ENCODE measurements around the gene DNAJB12.
A peak's percentile ranks its signal among the peaks of the same experiment; 100 is the strongest.

The DNAJB12 gene

DNA sequence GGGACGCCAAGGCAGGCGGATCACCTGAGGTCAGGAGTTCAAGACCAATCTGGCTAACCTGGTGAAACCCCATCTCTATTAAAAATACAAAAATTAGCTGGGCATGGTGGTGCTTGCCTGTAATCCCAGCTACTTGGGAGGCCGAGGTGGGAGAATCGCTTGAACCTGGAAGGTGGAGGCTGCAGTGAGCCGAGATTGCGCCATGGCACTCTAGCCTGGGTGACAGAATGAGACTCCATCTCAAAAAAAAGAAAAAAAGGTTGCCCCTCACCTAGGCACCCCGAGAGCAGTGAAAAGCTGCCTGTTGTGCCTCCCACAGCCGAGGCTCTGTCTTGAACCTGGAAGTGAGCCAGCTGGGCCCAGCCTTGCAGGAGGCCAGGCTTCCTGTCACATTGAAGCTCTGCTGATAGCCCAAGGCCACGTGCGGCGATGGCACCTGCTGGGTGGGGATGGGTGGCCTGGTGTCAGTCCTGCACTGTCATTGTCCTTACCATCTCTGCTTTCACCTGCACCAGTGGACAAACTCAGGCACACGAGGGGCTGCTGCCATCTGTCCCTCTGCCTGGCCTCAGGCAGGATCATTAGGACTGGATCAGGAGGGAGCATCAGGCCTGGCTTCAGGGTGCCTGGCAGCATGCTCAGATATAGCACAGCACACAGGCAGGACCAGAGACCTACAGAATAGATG is 37.8 kb downstream of the DNAJB12 start:
- peaks cover 42% of the 10 kb centered on the region for H3K4me1 ChIP-seq
- H3K79me2 ChIP-seq = no peaks in the 10 kb centered on the region
- no peaks in the 10 kb centered on the region for H3K27me3 ChIP-seq (ENCODE audit: control insufficient read depth, insufficient read depth, low read length)
- H2AFZ ChIP-seq = no peak overlapping the region
- H3K27ac ChIP-seq = peak overlapping the region; percentile 79
- no peak overlapping the region for H3K9ac ChIP-seq
- no peaks in the 10 kb centered on the region for H3K36me3 ChIP-seq (ENCODE audit: control insufficient read depth, insufficient read depth, low read length)
- H3K9me3 ChIP-seq (ENCODE audit: control insufficient read depth, low read length) = no peaks in the 10 kb centered on the region
- H3K4me2 ChIP-seq (ENCODE audit: low read length) = no peak overlapping the region
- TF ChIP-seq, protein P1, sequence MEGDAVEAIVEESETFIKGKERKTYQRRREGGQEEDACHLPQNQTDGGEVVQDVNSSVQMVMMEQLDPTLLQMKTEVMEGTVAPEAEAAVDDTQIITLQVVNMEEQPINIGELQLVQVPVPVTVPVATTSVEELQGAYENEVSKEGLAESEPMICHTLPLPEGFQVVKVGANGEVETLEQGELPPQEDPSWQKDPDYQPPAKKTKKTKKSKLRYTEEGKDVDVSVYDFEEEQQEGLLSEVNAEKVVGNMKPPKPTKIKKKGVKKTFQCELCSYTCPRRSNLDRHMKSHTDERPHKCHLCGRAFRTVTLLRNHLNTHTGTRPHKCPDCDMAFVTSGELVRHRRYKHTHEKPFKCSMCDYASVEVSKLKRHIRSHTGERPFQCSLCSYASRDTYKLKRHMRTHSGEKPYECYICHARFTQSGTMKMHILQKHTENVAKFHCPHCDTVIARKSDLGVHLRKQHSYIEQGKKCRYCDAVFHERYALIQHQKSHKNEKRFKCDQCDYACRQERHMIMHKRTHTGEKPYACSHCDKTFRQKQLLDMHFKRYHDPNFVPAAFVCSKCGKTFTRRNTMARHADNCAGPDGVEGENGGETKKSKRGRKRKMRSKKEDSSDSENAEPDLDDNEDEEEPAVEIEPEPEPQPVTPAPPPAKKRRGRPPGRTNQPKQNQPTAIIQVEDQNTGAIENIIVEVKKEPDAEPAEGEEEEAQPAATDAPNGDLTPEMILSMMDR (IDR thresholded peaks at IDR 0.05) = no peak
- no peak overlapping the region for H3K4me3 ChIP-seq (ENCODE audit: low read depth, low read length)

DNA sequence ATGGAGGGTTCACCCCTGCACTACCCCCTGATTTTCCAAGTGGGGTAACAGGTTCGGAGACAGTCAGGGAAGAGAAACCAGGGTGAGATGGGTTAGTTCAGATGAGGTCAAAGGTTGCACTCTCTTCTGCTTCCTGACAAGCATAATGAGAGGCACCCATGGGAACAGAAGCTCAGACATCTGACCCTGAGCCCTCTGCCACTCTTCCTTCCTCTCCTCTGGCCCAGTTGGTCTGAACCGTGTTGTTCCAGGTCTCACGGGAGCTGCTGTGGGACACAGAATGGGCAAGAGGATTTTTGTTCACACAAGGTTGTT is 38.4 kb downstream of the DNAJB12 start:
- Histone ChIP-seq H3K4me2 (ENCODE audit: low read length) (no peak overlapping the region), H3K79me2 (no peaks in the 10 kb centered on the region), H2AFZ (peak overlapping the region; percentile 68), H3K4me3 (ENCODE audit: low read depth, low read length) (no peak overlapping the region), H3K27ac (peak overlapping the region; percentile 79), H3K36me3 (ENCODE audit: control insufficient read depth, insufficient read depth, low read length) (no peaks in the 10 kb centered on the region), H3K9me3 (ENCODE audit: control insufficient read depth, low read length) (no peaks in the 10 kb centered on the region), H3K27me3 (ENCODE audit: control insufficient read depth, insufficient read depth, low read length) (no peaks in the 10 kb centered on the region), H3K9ac (no peak overlapping the region), H3K4me1 (peaks cover 42% of the 10 kb centered on the region)
- TF ChIP-seq, protein P1 (IDR thresholded peaks at IDR 0.05) = no peak

DNA sequence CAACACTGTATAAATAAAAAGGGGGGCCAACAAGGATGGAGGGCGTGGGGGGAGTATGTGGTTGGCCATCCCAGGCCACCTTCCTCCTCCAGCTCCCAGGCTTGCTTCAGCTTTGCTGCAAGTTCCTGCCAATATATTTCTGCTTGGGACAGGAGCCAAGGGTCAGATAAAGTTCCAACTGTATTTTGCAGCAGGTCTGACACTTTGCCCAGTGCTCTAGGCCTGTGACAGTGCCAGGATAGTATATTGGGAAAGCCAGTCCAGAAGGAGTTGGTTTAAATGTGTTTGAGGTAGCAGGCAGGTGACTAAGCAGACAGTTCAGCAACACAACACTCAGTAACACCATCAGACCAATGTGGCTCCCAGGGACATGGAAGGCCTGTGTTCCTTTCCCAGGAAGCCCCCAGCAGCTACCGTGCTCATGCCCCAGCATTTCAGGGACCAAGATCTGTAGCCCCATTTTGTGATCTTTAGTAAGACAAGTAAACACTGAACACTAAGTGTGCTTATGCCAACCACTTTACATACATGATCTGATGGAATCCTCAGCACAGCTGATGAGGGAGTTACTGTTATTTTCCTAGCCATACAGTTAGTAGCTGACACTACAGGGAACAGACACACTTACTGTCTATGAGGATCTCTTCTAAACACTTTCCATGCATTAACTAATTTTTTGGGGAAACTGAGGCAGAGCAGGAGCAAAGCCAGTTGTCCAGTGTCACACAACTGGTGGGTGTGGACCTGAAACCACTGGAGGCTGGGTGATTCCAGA is 38.9 kb downstream of the DNAJB12 start:
- no peak overlapping the region for H3K4me3 ChIP-seq (ENCODE audit: low read depth, low read length)
- peak overlapping the region; percentile 79 for H3K27ac ChIP-seq
- peak overlapping the region; percentile 68 for H2AFZ ChIP-seq
- H3K4me2 ChIP-seq (ENCODE audit: low read length) = no peak overlapping the region
- H3K4me1 ChIP-seq = peaks cover 42% of the 10 kb centered on the region
- H3K79me2 ChIP-seq = no peaks in the 10 kb centered on the region
- no peaks in the 10 kb centered on the region for H3K27me3 ChIP-seq (ENCODE audit: control insufficient read depth, insufficient read depth, low read length)
- no peak overlapping the region for H3K9ac ChIP-seq
- no peaks in the 10 kb centered on the region for H3K9me3 ChIP-seq (ENCODE audit: control insufficient read depth, low read length)
- TF ChIP-seq, protein P1 (IDR thresholded peaks at IDR 0.05) = no peak
- H3K36me3 ChIP-seq (ENCODE audit: control insufficient read depth, insufficient read depth, low read length) = no peaks in the 10 kb centered on the region

DNA sequence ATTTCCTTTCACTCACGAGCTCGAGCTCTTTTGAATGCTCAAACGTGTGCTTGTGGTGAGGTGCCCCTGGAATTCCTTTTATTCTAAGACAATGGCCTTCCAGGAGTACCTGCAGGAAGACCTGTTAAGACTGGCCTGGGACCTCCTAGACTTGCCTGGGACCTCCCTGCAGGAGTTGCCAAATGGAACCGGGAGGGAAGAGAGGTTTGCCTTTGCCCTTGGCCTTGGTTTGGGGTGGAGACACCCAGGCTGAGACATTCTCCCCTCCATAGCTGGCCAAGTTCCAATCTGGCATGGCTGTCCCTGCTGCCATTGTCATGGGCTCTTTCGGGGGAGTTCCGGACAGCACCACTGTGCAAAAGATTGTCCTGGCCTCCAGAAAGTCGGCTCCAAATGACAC is 39.7 kb downstream of the DNAJB12 start:
- Histone ChIP-seq H3K4me2 (ENCODE audit: low read length) (no peak overlapping the region), H3K9me3 (ENCODE audit: control insufficient read depth, low read length) (no peaks in the 10 kb centered on the region), H3K9ac (no peak overlapping the region), H3K79me2 (no peaks in the 10 kb centered on the region), H3K27ac (peak overlapping the region; percentile 79), H3K36me3 (ENCODE audit: control insufficient read depth, insufficient read depth, low read length) (no peaks in the 10 kb centered on the region), H3K4me1 (peaks cover 41% of the 10 kb centered on the region), H3K4me3 (ENCODE audit: low read depth, low read length) (no peak overlapping the region), H3K27me3 (ENCODE audit: control insufficient read depth, insufficient read depth, low read length) (no peaks in the 10 kb centered on the region), H2AFZ (peak overlapping the region; percentile 68)
- TF ChIP-seq, protein P1 (IDR thresholded peaks at IDR 0.05) = no peak
